GM19372 (cell line): ENCODE measurements around the gene PTGES2.
A peak's percentile ranks its signal among the peaks of the same experiment; 100 is the strongest.

Experiments used
- ATAC-seq: cut with Tn5 transposase; IDR thresholded peaks from one replicate; pipeline ENCODE4 v1.9.1; 2021; ENCODE audit warnings: mild to moderate bottlenecking, low read depth, moderate library complexity; ENCODE audit not compliant: unreplicated experiment

PTGES2 gene

GRCh38 chr9:128106181-128106939 is 21.2 kb downstream of the PTGES2 start:
- no peak for ATAC-seq

GRCh38 chr9:128105538-128106175 is 21.9 kb downstream of the PTGES2 start:
- no peak for ATAC-seq

GRCh38 chr9:128104171-128104618 is 23.3 kb downstream of the PTGES2 start:
- ATAC-seq, result no peak

- ATAC-seq, result no peak
Measured at GRCh38 chr9:128103589-128103962, 24.0 kb downstream of the PTGES2 start.

GRCh38 chr9:128102861-128103588 is 24.5 kb downstream of the PTGES2 start:
- ATAC-seq, result no peak

GRCh38 chr9:128102196-128102595 is 25.3 kb downstream of the PTGES2 start:
- no peak for ATAC-seq

- no peak for ATAC-seq
Measured at GRCh38 chr9:128101690-128102089, 25.8 kb downstream of the PTGES2 start.

GRCh38 chr9:128101231-128101661 is 26.3 kb downstream of the PTGES2 start:
- no peak for ATAC-seq

- no peak for ATAC-seq
Measured at GRCh38 chr9:128100581-128100980, 26.9 kb downstream of the PTGES2 start.

GRCh38 chr9:128099932-128100491 is 27.5 kb downstream of the PTGES2 start:
- ATAC-seq, result no peak

- ATAC-seq, result no peak
Measured at GRCh38 chr9:128099231-128099931, 28.1 kb downstream of the PTGES2 start.

- ATAC-seq, result no peak
Measured at GRCh38 chr9:128098297-128099230, 29.0 kb downstream of the PTGES2 start.

- ATAC-seq, result no peak
Measured at GRCh38 chr9:128097543-128098296, 29.8 kb downstream of the PTGES2 start.

GRCh38 chr9:128096616-128097536 is 30.7 kb downstream of the PTGES2 start:
- ATAC-seq, result no peak

- ATAC-seq, result no peak
Measured at GRCh38 chr9:128094950-128095544, 32.5 kb downstream of the PTGES2 start.

GRCh38 chr9:128094166-128094949 is 33.2 kb downstream of the PTGES2 start:
- ATAC-seq, result peak; percentile 97
